Lower leg skin (tissue), 3 donors: ENCODE data around the gene TLE5.

ENCODE experiments used
- POLR2A ChIP-seq, 2 donors: fragments of 450-650 bp; IDR thresholded peaks; one replicate each; pipeline ENCODE4 v1.6.1; 2016 to 2017; ENCODE audit warnings: antibody characterized with exemption in 2 of 2, mild to moderate bottlenecking in 1 of 2, moderate library complexity in 1 of 2
- TF ChIP-seq, protein P1 (sequence below), 3 donors: fragments of 450-650 bp; IDR thresholded peaks; one replicate each; pipeline ENCODE4 v1.5.1; 2016; ENCODE audit warnings: antibody characterized with exemption in 3 of 3, mild to moderate bottlenecking in 3 of 3, moderate library complexity in 2 of 3

GRCh38 chr19:3096267-3096901 lies 34.1 kb upstream of the TLE5 start:
- TF ChIP-seq, protein P1, sequence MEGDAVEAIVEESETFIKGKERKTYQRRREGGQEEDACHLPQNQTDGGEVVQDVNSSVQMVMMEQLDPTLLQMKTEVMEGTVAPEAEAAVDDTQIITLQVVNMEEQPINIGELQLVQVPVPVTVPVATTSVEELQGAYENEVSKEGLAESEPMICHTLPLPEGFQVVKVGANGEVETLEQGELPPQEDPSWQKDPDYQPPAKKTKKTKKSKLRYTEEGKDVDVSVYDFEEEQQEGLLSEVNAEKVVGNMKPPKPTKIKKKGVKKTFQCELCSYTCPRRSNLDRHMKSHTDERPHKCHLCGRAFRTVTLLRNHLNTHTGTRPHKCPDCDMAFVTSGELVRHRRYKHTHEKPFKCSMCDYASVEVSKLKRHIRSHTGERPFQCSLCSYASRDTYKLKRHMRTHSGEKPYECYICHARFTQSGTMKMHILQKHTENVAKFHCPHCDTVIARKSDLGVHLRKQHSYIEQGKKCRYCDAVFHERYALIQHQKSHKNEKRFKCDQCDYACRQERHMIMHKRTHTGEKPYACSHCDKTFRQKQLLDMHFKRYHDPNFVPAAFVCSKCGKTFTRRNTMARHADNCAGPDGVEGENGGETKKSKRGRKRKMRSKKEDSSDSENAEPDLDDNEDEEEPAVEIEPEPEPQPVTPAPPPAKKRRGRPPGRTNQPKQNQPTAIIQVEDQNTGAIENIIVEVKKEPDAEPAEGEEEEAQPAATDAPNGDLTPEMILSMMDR (IDR thresholded peaks at IDR 0.05) = no peak
- TF ChIP-seq POLR2A (IDR thresholded peaks at IDR 0.05) = no peak
